OCI-LY1 (cell line): ENCODE results near the gene RAN.

Experiments
- EZH2 ChIP-seq: fragments of 200-600 bp; sonication (generic), shearing (Covaris generic); IDR thresholded peaks from 2 replicates; pipeline ENCODE4 v1.8.0; 2017; ENCODE audit warnings: borderline replicate concordance, mixed run types, mild to moderate bottlenecking, antibody characterized with exemption, low read length, moderate library complexity, mixed read lengths
- TF ChIP-seq, protein P1 (sequence below): fragments of 200-600 bp; sonication (generic), shearing (Covaris generic); IDR thresholded peaks from 2 replicates; pipeline ENCODE4 v1.5.1; 2017; ENCODE audit warnings: mild to moderate bottlenecking, antibody characterized with exemption, low read length, moderate library complexity, mixed read lengths

DNA sequence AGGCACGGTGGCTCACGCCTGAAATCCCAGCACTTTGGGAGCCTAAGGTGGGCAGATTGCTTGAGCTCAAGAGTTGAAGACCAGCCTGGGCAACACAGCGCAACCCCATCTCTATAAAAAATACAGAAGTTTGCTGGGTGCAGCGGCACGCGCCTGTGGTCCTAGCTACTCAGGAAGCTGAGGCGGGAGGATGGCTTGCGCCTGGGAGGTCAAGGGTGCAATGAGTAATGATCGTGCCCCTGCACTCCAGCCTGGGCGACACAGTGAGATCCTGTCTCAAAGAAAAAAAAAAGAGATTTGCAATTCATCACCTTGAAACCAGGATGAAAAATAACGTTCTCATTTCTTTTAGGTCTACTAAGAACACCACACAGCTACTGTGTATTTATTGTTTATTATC, 36.9 kb upstream of the RAN start:
- TF ChIP-seq, protein P1, sequence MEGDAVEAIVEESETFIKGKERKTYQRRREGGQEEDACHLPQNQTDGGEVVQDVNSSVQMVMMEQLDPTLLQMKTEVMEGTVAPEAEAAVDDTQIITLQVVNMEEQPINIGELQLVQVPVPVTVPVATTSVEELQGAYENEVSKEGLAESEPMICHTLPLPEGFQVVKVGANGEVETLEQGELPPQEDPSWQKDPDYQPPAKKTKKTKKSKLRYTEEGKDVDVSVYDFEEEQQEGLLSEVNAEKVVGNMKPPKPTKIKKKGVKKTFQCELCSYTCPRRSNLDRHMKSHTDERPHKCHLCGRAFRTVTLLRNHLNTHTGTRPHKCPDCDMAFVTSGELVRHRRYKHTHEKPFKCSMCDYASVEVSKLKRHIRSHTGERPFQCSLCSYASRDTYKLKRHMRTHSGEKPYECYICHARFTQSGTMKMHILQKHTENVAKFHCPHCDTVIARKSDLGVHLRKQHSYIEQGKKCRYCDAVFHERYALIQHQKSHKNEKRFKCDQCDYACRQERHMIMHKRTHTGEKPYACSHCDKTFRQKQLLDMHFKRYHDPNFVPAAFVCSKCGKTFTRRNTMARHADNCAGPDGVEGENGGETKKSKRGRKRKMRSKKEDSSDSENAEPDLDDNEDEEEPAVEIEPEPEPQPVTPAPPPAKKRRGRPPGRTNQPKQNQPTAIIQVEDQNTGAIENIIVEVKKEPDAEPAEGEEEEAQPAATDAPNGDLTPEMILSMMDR, result no peak
- TF ChIP-seq EZH2, result no peak
